ENCODE results near the gene TBC1D16.
"Not testable (repeated sequence)": the region's sequence is repeated elsewhere in the genome, so short reads cannot be mapped to it uniquely, and the experiment has no call there.

TBC1D16 gene

GRCh38 chr17:80002070-80002641, 33.5 kb downstream of the TBC1D16 start:
- DNase-seq: no peak

DNA sequence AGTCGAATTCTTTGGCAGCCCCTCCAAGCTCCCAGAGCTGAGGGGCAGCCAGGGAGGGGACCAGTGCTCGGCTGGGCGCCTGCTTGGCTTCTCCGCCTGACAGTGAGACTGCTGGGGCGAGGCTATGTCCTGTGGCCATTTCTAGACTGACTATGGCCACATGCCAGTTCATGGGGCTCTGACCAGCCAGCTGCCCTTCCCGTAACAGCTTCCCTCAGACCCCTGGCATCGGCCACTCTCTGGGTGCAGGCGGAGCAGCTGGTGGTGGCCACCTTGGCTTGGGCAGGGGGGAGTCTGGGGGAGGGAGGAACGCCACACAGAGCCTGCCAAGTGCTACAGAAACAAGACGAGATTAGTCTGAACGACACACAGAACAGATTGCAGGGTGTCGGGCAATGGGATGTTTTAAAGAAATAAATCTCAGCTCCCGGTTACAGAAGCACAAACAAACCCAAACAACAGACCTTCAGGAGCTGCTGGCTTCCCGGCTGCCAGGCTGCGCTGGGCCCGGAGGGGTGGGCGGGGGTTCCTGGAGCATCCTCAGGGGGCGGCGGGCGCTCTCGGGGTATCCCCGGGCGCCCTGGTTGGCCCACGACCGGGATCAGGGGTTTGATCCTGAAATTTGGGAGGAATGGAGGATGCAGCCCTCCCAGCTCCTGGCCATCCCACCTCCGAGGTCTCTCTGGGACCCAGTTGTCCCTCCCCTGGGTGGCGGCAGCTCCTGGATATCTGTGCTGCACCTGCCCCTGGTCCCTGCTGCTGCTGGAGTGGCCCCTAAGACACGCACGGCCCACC, 34.5 kb downstream of the TBC1D16 start:
- no peak for DNase-seq

GRCh38 chr17:80000136-80000535, 35.5 kb downstream of the TBC1D16 start:
- no peak for DNase-seq

GRCh38 chr17:79997011-79997660, 38.5 kb downstream of the TBC1D16 start:
- DNase-seq: no peak

GRCh38 chr17:79996291-79996690, 39.4 kb downstream of the TBC1D16 start:
- no peak for DNase-seq

GRCh38 chr17:79995696-79996095, 40.0 kb downstream of the TBC1D16 start:
- no peak for DNase-seq

- DNase-seq: no peak
Observed at GRCh38 chr17:79994602-79995001, 41.1 kb downstream of the TBC1D16 start.

- not testable (repeated sequence) for DNase-seq
Observed at GRCh38 chr17:79994228-79994569, 41.5 kb downstream of the TBC1D16 start.

- DNase-seq: peak; percentile 52
Observed at GRCh38 chr17:79993390-79994227, 42.1 kb downstream of the TBC1D16 start.

- no peak for DNase-seq
Observed at GRCh38 chr17:79992649-79993389, 42.9 kb downstream of the TBC1D16 start.

DNA sequence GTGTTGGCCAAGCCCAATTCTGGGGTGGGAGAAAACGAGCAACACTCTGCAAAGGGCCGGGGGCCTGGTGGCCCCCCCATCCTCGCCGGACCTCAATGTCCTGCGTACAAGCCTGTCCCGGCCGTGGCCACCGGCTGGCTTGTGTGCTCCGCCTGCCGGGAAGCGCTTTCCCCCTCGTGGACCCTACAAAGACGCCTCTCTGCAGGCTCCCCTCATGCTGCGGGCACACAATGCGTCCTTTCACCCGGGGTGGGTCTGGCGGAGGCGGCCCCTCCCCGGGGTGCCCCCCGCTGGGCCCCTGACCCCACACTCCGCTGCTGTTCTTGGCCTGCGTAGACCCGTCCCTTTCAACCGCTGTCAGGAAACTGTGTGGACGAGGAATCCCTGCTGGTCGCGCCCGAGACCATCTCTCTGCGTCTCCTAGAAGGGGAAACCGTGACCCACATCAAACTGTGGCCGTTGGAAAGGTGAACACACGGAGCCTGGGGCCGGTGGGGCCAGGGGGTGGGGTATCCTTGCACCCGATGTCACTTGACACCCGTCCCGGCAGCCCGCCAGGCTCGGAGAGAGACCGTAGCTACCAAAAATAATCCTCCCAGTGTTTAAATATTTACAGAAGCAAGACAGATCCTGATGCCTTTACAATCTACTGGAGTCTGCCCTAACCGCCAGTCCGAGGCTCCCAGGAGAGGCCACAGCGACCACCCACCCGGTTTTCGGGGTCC, 43.6 kb downstream of the TBC1D16 start:
- DNase-seq: peak; percentile 38

DNA sequence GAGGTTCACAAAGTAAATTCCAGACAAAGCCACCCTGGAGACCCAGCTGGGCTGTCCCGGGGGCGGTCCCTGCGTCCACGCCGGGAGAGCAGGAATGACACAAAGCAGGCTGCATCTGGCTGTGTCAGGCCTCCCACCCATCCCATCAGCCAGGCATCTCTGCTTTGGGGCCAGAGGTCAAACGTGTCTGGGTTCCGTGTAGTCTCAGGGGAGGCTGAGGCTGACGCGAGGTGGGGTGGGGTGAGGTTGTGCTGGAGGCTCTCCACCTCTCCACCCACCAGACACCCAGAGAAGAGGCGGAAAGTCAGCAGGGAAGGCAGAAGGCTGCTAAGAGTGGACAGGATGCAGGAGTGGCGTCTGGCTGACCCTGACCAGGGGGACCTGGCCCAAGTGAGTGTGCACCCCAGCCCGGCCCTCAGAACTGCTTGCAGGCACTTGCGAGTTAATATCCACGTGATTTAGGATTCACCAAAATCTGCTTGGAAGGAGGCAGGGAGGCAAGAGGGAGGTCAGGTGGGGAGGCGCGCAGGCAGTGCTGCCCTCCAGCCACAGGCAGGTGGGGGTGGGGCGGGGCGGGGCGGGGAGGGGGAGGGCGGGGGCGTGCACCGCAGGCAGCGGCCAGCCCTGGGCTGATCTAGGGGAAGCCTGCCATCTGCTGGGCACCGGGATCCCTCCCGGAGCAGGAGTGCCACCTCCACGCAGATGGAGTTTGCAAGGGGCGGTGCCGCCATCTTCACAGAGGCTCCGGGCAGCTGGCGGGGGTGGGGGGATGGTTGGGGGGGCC, 44.3 kb downstream of the TBC1D16 start:
- DNase-seq: peak; percentile 87

DNA sequence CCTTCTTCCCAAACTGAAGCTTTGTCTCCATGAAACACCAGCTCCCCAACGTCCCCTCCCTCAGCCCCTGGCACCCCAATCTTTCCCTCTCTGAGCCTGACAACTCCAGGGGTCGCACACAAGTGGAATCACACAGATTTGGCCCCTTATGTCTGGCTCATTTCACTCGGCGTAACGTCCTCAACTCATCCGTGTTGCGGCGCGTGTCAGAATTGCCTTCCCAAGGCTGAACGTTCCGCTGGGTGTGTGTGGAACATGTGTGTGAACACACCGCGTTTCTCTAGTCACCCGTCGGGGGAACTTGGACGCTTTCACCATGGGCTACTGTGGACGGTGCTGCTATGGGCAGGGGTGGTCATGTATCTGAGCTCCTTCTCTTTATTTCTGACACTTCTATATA, 45.0 kb downstream of the TBC1D16 start:
- DNase-seq: no peak

DNA sequence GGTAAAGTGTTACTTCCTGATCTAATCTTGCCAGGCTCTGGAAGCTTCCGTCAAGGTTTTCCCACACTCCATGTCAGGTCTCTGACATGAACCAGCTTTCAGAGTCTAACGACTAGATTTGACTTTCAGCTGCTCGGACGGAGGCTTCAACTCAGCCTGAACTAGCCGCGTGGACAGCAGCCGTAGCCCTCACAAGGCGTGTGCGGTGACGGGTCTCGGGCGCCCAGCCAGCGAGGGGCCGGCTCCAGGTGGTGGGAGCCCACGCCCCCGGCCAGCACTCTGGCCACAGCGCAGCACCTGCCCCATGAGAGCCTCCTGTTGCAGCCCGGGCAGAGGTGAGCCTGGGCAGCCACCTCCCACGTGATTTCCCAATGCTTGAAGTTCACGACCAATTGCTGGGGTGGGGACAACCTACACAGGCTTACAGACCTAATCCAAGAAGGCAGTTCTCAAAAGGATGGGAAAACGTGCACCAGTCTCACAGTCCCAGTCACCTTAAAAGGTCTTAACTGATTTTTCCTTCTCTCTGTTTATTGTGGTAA, 45.5 kb downstream of the TBC1D16 start:
- DNase-seq: no peak

DNA sequence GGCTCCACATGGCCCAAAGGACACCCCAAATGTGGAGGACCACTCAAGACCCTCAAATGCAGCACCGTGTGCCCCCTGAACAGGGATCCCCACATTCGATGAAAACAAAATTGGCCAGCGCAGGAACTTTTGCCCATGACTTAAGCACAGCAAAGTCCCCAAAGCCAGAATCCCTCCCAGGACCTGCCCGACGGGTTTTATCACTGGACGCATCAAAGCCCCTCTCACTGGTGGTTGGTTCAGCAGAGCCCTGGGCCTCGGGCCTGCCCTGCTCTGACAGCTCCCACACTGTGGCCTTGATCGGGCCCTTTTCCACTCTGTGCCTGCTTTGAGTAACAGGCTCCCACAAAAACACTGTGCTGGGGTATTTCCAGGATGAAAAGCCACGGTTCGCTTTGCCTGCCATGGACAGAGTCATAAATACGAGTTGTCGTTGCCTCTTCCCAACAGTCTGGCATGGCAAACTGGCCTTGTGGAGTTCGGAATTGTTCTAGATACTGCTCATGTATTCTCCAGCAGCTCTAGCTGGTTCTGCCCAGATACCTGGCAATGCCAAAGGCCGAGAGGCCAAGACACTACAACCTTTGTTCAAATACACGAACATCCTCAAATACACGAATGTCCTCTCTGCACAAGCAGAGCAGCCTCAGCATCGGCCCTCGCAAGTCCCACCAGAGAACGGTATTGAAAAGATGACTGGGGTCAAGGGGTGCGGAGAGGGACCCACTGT, 46.4 kb downstream of the TBC1D16 start:
- no peak for DNase-seq

GRCh38 chr17:79988185-79988971, 47.3 kb downstream of the TBC1D16 start:
- DNase-seq: peak; percentile 25

DNA sequence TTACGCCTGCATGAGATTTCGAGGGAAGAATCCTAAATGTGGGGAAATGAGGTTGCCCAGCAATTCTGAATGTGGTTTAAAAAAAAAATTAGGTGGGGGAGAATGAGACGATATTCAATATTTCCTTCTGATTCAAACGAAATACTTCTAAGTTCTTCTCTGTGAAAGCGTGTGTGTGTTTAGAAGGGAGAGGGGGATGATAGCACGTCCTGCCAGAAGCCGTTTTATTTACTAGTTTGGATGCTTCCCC, 47.8 kb downstream of the TBC1D16 start:
- DNase-seq: no peak

GRCh38 chr17:79987187-79987934, 48.3 kb downstream of the TBC1D16 start:
- no peak for DNase-seq
